ENCODE measurements around the gene THAP2.

- TF ChIP-seq CTCF (IDR thresholded peaks at IDR 0.05) (no peak), POLR2A (IDR thresholded peaks at IDR 0.05) (no peak)
Observed at GRCh38 chr12:71627438-71628002, 36.6 kb upstream of the THAP2 start.

Measured in thyroid gland (tissue), 4 donors.